HG03135 (cell line): Measurements from ENCODE around the gene SUPT20HL1.
"Not testable (repeated sequence)": the region's sequence is repeated elsewhere in the genome, so short reads cannot be mapped to it uniquely, and the experiment has no call there.

Experiments used
- ATAC-seq: cut with Tn5 transposase; IDR thresholded peaks from one replicate; pipeline ENCODE4 v1.9.1; 2021; ENCODE audit warnings: mild to moderate bottlenecking, moderate library complexity; ENCODE audit not compliant: unreplicated experiment

Gene SUPT20HL1

DNA sequence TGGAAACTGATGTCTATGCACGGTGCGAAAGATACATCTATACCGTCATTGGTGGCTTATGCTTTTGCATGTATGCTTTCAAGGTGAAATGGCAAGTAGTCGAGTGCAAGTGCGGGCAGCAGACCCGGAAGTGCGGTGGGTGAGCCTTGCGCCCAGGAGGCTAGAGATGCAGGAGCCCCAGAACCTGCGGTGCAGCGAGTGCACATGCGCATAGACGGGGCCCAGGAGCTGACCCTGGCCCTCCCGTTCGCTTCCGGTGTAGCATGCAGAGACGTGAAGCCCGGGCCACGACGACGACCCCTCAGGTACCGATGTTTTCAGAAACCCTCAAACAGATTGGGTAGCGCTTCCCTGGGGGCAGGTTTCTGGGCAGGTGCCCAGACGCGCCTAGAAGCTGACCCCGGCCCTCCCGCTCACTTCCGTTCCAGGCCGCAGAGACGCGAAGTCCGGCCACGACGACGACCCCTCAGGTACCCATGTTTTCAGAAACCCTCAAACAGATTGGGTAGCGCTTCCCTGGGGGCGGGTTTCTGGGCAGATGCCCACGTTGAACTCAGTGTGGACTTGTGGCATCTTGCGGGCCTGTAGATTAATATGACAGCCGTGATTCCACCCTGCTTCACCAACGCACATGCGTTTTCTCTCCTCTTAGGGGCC, 1.8 kb downstream of the SUPT20HL1 start:
- ATAC-seq, result not testable (repeated sequence)

DNA sequence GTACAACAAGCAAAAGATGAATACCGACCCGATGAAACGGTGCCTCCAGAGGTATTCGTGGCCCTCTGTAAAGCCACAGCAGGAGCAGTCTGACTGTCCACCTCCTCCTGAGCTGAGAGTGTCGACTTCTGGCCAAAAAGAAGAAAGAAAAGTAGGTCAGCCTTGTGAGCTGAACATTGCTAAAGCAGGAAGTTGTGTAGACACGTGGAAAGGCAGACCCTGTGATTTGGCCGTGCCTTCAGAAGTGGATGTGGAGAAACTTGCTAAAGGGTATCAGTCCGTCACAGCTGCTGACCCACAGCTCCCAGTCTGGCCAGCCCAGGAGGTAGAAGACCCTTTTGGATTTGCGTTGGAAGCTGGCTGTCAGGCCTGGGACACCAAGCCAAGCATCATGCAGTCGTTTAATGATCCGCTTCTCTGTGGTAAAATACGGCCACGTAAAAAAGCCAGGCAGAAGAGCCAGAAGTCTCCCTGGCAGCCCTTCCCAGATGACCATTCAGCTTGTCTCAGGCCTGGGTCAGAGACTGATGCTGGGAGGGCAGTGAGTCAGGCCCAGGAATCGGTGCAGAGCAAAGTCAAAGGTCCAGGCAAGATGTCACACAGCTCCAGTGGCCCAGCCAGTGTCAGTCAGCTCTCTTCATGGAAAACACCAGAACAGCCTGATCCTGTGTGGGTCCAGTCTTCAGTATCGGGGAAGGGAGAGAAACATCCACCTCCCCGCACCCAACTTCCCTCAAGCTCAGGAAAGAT, 3.2 kb downstream of the SUPT20HL1 start:
- not testable (repeated sequence) for ATAC-seq

DNA sequence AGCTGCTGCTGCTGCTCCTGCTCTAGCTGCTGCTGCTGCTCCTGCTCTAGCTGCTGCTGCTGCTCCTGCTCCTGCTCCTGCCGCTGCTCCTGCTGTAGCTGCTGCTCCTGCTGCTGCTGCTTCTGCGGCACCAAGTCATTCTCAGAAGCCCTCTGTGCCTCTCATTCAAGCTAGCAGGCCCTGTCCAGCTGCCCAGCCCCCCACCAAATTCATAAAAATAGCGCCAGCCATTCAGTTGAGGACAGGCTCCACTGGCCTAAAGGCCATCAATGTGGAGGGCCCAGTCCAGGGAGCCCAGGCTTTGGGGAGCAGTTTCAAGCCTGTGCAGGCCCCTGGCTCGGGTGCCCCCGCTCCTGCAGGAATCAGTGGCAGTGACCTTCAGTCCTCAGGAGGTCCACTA, 3.9 kb downstream of the SUPT20HL1 start:
- ATAC-seq, result no peak

DNA sequence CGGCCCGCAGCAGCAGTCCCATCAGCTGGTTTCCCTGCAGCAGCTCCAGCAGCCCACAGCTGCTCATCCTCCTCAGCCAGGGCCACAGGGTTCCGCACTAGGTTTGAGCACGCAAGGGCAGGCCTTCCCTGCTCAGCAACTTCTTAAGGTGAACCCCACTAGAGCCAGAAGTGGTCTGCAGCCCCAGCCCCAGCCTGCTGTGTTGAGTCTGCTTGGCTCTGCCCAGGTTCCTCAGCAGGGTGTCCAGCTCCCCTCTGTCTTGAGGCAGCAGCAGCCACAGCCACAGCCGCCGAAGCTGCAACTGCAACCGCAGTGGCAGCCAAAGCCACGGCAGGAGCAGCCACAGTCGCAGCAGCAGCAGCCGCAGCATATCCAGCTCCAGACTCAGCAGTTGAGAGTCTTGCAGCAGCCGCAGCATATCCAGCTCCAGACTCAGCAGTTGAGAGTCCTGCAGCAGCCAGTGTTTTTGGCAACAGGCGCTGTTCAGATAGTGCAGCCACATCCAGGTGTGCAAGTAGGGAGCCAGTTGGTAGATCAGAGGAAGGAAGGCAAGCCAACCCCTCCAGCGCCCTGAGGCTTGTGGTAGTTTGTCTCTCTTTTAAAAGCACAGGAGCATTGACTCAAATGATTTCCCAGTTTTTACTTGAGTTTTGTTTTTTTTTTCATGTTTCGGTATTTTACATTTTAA, 4.6 kb downstream of the SUPT20HL1 start:
- no peak for ATAC-seq

DNA sequence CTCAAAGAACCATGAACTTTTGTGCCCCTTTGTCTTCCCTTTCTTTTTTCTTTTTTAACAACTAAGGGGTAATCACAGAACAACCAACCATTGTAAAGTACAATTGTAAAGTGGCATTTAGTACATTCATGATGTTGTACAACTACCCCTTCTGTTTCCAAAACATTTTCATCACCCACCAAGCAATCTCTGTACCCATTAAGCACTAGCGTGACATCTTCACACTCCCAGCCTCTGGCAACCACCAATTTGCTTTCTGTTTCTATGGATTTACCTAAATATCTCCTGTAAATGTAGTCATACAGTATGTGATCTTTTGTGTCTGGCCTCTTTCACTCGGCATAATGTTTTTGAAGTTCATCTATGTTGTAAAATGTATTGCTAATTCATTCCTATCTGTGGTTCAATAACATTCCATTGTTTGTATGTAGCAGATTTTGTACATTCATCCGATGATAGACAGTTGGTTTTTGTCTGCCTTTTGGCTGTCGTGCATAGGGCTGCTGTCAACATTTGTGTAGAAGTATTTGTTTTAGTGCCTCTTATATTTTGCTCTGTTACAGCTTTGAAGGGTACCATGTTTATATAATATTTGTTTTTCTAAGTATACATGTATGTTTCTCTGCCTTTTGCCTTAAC, 6.4 kb downstream of the SUPT20HL1 start:
- not testable (repeated sequence) for ATAC-seq

DNA sequence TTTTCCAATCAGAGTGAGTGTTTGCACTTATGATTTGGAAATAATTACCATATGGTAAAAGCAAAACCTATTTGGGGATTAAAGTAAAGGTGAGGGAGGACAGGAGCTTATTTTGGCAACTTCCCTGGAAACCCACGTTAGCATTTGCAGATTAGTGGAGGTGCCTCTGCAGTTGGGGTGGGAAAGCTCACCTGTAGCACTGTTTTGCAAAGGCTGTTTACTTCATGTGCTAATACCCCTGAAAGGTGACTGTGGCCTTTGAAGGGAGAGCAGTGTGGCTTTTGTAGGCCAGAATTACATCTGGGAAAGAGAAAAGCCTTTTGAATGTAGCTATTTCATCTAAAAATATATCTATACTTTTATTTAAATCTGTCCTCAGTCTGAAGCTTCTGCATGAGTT, 9.4 kb downstream of the SUPT20HL1 start:
- no peak for ATAC-seq

DNA sequence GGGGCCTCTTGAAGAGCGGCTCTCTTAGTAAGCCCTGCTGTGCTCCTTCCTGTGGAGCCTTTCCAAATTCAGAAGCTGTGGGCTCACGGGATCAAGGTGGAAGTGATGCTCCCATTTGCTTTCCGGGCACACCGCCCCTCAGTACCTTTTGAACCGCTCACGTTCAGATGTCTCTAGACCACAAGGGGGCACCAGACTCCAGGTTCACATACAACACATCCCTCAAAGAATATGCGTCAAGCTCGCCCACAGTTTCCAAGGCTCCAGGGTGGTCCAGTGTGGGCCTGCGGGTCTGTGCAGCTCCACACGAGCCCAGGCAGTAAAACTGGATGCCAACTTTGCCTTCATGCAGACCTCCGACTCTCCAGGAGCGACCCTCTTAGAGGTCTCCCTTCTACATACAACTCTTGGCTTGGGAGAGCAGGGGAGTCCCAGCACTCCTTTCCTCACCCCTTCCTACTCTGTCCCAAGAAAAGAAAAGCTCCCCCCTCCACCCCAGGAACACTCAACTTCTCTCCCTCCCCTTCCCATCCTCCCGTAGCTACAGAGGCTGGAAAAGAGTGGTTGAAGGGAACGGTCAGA, 11.0 kb downstream of the SUPT20HL1 start:
- no peak for ATAC-seq

DNA sequence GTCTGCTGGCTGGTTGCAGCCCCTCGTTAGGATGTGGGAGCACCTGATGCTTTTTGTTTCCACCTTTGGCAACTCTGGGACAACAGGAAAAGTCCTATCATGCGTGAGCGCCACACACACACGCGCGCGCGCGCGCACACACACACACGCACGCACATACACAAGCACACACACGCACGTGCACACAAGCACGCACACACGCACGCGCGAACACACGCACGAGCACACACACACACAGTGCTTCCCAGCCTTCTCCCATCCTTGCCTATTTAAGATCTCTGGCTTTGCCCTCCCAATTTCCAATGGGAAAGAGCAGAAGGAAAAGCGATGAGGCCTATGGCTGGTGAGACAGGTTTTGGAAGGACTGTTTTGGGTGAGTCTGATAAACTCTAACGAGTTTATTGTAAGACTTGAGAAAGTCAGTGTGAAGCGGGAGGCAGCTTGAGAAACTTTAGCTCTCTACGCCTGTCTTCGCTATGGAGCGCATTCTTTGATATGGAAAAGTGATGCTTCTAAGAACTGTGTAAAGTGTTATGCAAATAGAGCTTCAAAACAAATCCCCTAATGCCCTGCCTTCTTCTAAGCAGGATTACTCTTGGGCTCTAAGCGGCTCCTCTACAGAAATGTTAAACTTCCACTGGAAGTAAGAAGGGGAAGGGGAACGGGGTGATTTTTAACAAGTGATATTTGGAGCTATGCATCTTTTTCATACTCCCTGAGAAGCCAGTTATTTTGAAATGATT, 11.8 kb downstream of the SUPT20HL1 start:
- ATAC-seq, result no peak

DNA sequence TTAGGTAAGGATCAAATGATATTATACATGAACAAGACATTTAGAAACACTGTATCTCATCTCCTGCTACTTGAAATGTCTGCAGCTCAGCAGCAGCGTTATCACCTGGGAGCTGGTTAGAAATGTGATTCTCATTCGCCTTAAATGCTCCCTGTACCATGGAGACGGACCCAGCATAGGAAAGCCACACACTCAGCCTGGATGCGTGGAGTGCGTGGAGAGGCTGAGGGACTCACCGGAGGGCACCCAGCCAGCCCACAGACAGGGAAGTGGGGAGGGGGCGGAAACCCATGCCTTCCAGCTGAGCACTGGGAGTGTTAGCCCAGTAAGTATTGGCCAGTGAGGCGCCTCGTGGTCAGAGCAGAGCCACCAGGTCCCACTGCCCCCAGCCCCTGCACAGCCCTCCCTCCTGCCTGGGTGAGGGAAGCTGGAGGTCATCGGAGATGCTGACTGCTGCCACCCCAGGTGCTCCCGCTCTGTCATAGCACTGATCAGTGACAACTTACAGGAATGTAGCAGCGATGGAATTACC, 15.2 kb downstream of the SUPT20HL1 start:
- ATAC-seq, result no peak

DNA sequence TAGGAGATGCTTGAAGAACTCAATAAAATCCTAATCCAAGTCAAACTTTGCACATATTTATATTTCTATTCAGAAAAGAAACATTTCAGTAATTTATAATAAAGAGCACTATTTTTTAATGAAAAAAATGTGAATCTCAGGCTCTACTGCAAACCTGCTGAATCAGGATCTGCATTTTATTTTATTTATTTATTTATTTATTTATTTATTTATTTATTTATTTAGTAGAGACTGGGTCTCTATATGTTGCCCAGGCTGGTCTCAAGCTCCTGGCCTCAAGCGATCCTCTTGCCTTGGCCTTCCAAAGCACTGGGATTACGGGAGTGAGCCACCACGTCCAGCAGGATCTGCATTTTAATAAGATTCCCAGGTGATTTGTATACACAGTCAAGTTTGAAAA, 16.0 kb downstream of the SUPT20HL1 start:
- ATAC-seq, result no peak

DNA sequence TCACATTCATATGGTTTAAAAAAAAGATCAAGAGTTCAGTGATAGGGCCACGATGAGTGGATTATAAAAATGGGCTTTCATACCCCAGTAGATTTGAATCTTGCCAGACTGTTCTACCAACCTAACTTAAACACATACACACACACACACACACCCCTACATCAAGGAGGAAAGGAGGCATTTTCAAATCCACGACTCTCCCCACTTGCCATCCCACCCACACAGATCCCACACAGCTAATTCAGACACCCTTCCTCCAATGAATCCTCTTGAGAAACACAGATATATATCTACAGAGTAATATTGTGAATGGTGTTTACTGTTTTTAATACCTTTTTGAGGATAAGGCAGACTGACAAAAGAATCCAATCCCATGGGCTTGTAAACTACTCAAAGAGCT, 16.8 kb downstream of the SUPT20HL1 start:
- ATAC-seq, result no peak

DNA sequence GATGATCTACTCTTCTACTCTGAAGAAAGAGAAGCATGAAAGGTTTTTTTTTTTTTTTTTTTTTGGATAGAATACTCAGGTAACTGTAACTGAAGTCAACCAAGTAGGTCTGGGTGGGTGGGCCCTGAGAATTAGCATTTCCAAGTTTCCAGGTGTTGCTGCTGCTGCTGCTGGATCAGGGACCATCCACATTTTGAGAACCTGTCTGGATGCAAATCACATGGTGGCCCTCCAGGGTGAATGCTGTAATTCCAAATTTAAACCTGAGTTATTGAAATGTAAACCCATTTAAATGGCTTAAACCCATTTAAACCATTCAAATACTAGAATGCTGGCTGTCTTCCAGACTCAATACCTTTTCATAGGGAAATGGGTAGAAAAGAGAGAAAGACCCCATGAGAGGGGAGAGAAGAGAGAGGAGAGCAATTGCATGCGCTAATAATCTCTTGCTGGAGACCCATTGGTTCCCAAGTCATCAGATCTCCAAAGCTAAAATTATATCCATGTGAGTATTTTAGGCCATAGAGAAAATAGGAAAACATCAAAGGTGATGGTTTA, 17.6 kb downstream of the SUPT20HL1 start:
- ATAC-seq, result no peak

DNA sequence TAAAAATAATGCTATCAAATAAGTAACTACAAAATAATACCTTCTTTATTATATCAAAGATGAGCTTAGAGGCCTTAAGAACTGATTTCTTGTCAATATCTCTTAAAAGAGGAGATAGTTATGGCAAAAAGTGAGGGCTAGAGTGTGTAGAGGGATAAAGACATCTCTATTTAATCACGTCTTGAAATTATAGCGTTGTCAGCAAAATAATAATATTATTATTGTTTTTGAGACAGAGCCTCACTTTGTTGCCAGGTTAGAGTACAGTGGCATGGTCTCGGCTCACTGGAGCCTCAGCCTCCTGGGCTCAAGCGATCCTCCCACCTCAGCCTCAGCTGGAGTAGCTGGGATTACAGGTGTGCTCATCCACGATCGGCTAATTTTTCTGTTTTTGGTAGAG, 18.3 kb downstream of the SUPT20HL1 start:
- ATAC-seq, result no peak

DNA sequence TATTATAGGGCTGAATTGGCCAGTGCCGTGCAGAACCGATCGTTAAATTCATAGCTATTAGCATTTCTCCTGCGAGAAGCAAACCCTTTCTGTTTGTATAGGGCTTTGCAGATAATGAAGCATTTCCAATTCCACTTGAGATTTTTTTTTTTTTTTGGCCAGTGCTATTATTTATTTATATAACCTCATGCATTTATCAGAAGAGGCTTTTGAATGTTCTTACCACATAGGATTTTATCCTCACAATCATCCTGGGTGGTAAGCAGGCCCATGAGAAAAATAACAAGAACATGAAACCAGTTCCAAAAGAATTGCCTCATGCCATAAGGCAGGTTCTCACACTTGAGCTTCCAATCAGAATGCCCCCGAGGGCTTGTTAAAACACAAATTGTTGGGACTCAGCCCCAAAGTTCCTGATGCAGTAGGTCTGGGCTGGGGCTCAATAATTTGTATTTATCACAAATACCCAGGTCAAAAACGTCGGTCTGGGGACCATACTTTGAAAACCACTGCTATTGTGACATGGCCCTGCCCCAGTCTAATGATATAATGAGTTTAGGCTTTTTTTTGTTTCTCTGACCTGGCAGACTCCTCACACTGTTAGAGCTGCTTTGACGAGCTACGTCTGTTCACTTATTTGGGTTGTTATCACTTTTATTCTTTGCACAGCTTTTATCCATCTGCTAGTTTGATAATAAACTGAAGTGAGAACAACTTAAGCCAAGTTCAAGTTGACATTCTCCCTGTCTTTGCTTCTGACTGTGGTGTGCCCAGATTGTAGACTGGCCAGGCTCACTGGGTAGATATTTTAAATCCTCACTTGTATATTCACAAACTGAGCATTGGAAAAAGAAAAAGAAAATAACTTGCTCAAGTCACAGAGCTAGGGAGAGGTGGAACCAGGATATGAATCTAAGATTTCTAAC, 20.1 kb downstream of the SUPT20HL1 start:
- no peak for ATAC-seq

DNA sequence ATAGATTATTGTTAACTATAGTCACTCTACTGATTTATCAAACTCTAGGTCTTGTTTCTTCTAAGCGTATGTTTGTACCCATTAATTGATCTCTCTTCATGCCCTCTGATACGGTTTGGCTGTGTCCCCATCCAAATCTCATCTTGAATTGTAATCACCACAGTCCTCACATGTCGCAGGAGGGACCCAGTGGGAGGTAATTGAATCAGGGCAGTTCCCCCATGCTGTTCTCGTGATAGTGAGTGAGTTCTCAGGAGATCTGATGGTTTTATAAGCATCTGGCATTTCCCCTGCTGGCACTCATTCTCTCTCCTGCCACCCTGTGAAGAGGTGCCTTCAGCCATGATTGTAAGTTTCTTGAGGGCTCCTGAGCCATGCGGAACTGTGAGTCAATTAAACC, 21.9 kb downstream of the SUPT20HL1 start:
- ATAC-seq, result not testable (repeated sequence)

DNA sequence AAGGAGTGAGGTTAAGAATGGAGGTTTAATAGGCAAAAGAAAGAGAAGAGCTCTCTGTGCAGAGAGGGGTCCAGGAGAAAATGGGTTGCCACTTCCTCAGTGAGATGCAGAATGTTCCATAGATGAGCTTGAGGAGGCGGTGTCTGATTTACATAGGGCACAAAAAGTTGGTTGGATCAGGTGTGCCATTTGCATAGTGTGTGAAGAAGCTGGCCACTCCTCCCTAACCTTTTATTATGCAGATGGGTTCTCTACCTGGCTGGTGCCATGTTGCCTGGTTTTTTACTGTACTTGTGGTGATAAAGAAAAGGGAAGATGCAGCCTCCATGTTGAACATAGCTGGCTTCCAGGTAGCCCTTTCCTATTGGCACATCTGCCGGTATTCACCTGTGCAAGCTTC, 27.3 kb downstream of the SUPT20HL1 start:
- ATAC-seq, result no peak

DNA sequence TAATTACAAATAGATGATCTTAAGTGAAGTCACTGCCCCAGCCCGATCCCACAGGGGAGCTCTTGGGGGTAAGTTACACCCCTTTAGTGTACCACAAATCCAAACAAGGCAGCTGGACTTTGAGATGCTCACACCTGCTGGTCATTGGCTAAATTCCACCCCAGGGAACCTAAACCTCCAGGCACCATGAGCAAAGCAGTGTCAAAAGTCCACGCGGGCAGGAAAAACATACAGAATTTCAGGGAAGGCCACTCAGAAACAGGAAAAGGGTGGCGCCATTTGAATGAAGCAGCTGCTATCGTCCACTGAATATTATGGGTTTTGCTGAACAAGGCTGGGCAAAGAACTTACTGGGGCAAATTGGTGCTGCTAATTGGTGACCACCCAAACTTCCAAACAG, 30.9 kb downstream of the SUPT20HL1 start:
- ATAC-seq, result no peak

DNA sequence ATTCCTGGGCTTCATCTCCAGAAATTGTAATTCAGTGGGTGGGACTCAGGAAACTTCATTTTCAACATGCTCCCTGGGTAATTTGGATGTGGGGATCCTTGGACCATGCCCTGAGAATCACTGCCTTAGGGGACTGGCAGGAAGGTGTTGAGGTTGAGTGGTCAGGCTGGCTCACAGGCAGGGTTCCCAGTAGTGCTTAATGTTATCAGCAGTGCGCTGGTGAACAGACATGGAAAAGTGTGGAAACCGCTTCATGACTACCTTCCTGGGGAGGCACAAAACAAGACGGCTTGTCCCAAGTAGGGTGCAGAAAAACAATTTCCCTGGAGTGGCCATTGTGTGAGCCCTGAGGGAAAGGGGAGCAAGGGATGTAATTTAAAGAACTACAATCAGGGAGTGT, 31.4 kb downstream of the SUPT20HL1 start:
- ATAC-seq, result no peak

DNA sequence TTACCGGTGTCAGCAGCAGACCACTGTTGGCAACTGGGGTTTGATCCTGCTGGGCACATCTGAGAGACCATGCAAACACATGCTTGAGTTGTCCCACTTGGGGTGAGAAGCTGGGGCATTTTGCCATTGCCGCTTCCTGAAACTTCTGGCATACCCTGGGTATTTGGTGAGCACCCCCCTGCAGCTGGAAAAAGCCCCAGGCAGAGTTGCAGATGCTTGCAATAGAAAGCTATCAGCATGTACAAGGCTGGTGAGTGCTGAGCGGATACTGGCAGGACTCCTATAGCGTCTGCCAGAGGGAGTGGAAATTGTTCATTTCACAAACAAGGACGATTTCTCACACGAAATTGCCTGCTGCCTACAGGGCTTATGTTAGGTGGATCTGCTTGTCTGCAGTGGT, 32.3 kb downstream of the SUPT20HL1 start:
- ATAC-seq, result no peak
